ENCODE data around the gene PDE10A.

The PDE10A gene

DNA sequence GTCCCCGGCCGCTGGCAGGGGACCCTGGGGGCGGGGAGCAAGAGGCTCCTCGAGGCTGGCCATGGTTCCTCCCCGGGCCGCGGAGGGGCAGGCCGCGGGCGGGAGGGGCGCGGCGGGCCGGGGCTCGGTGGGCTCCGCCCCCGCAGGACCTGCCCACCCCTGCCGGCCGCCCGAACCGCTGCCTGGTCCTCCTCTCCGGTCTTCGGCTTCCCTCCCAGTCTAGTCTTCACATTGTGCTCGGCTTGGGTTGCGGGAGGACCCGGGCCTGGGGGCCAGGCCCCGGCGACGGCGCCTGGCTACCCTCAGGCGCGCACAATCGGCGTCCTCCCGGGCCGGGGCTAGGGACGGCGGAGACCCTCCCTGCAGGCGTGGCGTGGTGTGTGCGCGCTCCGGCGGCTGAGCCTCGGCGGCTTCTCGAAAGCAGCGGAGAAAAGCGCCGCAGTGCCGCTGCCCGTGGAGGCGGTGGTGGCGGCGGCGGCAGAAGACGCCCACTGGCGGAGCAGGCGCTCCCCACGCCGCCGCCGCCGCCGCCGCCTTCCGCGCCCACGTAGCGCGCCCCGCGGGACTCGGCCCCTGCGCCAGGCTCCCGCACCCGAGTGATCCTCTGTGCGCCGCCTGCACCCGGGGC lies at the start of gene PDE10A:
PDE10A (minus strand) TSS at position 493 of the 628 bp plus-strand sequence; CDS start at position 63, 430 bp downstream.
- DNase-seq (ENCODE audit: low read depth), result no peak

DNA sequence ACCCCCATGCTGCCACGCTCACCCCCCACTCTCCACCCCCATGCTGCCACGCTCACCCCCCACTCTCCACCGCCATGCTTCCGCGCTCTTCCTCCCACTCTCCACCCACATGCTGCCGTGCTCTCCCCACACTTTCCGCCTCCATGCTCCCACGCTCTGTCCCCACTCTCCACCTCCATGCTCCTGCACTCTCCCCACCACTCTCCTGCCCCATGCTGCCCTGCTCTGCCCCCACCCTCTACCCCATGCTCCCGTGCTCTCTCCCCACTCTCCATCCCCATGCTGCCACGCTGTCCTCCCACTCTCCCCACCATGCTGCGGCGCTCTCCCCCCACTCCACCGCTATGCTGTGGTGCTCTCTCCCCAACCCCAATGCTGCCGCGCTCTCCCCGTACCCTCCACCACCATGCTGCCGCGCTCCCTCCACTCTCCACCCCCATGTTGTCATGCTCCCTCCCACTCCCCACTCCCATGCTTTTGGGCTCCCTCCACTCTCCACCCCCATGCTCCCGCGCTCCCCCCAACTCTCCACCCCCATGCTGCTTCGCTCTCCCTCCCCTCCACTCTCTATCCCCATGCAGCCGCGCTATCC lies 46.0 kb upstream of the PDE10A start:
- DNase-seq (ENCODE audit: low read depth), result no peak

DNA sequence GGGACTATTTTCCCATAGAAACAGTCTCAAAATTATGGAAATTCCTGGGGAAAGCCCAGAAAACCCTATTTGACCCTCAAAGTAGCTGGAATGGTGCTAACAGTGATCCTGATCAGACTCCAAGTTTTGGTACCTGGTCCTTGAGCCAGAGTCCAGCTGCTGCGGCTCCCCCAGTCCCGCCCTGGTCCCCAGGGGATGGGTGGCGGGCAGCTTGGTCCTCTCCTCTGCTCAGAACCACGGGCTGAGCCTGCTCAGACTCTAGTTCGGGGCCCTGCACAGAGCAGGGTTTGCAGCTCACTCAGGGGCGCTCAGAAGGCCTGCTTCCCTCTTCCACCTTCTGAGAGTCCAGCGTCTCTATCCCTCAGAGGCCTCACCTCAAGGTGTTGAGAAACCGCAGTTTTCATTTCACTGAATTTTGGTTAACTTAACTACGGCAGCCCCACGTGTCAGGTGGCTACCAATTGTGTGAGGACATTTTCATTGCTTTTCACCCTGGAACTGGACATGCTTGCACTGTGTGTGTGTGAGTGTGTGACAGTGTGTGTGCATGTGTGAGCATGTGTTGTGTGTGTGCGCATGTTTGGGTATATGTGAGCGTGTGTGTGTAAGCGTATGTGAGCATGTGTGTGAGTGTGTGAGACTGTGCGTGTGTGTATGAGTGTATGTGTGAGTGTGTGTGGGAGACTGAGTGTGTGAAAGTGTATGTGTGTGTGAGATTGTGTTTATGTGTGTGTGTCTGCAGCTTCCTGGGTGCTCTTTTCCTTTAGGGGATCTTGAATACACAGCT lies 44.2 kb upstream of the PDE10A start:
- no peak for DNase-seq (ENCODE audit: low read depth)

DNA sequence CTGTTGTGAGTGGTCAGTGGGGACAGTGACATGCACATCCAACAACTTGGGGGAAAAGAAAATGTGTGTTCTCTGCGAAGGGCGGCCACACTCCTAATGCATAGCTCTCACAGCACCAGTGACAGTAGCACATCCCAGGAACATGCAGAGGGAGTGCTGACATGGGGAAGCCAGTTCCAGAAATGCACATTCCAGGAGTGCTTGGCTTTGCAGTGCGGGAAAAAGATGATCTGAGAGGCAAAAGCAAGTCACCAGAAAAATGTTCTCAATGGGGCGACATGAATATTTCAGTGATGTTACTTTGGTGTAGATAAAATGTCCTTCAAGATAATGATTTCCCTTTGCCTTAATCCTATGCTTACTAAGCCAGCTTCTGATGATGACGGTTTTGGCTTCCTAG lies 42.9 kb upstream of the PDE10A start:
- DNase-seq (ENCODE audit: low read depth), result no peak

DNA sequence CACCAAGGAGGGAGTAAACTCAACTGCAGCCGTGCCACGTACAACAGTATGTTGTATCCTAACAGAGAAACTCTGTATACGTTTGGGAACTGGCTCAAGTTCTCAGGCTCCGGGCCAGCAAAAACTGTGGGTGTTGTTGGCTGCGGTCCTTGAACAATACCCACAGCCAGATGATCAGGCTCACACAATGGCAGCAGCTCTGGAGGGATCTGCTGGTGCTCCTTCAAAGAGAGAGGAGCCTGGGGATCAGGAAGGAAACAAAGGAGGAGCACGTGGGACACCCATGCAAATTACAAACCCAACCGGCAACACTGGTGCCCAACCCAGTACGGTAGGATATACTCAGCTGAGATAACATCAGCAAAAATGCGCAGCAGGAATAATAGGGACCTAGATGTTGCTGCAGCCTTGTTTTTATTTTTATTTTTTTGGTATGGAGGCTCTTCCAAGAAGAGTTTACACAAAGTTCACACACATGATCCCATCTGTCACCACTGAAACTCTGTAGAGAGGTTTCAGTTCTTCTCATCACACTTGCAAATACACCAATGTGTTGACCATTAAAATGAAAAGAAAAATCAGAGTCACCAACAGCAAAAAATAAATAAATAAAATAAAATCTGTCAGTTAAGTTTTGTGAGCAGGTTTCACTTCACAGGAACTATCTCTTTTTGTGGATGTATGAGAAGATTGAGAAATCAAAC lies 41.2 kb upstream of the PDE10A start:
- DNase-seq (ENCODE audit: low read depth), result no peak

DNA sequence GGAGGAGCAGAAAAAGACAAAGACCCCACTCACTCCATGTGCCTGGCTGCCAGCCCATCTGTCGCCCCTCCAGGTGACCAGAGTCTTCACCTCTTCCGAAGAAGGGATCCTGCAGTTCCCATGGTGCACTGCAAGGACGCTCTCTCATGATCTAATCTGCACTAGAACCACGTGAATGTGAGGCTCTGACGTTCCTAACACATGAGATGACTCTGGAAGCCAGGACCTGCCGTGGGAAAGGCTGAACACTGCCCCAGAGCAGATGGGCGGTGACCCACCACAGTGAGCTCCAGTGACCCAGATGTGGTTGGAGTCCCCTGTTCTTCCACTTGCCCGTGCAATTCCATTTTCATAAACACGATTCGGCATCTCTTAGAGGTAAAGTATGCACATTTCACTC lies 39.6 kb upstream of the PDE10A start:
- DNase-seq (ENCODE audit: low read depth), result no peak

DNA sequence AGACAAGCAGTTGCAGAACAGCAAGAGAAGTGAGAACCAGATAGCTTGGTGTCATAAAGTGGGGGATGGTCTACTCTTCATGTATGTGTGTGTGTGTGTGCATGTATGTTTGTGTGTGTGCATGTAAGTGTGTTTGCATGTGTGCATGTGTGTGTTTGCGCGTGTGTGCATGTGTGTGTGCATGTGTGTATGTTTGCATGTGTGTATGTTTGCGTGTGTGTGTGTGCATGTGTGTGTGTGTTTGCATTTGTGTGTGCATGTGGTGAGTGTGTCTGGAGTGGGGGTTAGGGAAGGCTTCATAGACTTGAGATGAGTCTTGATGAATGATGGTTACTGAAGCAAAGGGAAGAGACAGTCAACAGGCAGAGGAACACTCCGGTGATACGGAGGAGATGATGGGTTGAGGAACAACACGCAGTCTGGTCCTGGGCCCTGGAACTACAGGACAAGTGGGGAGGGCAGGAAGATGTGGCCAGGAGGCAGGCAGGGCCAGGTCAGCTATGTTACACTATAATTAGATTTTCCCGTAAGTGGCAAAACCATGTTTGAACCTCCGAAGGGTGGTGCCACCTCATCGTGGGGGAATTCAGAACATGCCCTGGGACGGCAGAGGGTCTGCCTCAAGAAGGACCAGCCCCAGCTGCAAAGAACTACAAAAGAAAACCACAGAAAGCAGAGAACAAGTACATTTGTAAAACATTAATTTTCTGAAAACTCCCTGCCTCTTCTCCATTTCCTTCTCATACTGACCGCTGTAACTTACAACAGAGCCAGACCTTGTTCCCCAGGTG lies 38.7 kb upstream of the PDE10A start:
- DNase-seq (ENCODE audit: low read depth), result no peak

DNA sequence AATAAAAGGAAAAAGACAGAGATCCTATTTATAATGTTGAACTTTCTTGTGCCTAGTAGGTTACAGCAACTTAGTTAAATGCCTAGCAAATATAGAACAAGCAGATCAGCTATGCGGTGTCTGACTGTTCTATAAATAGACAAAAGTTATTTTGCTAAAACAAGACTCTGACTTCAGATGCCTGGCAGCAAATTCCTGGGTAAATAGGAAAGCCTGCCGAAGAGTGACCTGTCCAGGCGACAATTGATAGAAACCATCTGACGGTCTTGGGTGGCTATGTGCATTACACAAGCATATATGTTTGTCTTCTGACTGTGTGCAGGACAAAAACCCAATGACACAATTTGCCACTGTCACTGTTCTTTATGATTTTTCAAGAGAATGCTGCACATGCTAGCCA lies 38.0 kb upstream of the PDE10A start:
- DNase-seq (ENCODE audit: low read depth), result no peak

DNA sequence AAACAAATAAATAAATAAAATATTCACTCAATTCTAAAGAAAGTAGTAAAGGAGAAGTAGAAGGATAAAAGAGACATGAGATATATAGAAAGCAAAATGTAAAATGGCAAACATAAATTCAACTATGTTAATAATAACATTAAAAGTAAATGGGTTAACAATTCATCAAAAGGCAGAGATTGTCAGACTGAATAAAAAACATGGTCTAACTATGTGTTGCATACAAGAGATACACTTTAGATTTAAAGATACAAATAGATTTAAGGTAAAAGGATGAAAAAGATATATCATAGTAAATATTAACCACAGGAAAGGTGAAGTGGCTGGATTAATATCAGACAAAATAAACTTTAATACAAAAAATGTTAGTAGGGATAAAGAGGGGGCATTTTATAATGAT lies 35.8 kb upstream of the PDE10A start:
- DNase-seq (ENCODE audit: low read depth), result no peak

DNA sequence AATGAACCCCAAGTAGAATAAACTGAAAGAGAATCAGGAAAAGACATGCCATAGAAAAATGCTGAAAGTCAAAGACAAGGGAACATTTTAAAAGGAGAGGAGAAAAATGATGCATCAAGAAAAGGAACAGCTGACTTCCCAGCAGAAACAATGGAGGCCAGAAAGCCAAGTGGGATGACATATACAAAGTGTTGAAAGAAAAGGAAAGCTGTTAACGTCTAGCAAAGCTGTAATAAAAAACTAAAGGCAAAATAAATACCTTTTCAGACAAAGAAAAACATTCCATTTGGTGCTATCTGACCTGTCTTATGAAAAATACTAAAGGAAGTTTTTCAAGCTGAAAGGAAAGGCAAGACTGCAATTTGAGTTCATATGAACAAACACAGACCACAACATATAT lies 34.1 kb upstream of the PDE10A start:
- no peak for DNase-seq (ENCODE audit: low read depth)

DNA sequence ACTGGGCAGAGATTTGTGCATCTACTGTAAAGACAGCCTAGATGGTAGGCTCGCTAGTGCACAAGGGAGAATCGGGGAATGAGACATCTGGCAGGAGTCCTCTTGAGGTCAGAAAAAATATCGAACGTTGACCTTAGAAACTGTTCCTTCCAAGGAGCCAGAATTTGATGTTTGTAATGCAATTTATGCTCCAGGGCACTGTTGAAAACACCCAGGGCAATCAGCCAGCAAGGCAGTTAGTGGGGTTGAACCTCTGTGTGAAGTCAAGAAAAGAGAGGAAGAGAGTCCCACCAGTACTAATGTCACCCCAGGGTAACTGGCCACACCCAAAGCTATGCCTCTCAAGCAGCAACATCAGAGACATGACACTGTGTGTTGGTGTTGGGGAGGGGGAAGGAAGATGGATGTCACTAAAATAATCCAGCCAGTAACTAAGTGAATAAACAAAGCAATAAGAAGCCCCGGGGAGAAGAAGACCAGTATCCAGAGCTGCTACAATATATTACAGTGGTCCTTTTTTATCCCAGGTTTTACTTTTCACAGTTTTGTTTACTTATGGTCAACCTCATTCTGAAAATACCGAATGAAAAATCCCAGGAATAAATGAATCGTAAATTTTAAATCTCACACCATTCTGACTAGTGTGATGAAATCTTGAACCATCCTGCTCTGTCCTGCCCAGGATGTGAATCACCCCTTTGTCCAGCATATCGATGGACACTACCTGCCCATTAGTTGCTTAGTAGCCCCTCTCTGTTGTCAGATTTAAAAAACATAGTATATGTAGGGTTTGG lies 32.9 kb upstream of the PDE10A start:
- DNase-seq (ENCODE audit: low read depth), result no peak

DNA sequence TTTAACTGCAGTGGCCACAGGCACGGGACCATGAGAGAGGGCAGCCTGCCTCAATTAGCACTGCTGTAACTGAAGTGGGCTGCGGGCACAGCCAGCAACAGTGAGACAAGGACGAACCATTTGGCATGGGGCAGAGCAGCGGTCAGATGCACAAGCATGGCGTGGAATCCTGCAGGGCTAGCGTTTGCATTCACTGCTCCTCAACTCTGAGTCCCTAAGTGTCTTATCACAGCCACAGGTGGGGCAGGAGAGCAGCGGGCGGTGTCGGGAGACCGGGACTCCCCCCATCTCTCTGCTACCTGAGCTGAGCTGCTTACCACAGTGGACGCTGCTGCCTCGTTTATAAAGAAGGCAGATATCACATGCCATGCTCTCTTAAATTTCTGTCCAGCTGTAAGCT lies 31.3 kb upstream of the PDE10A start:
- no peak for DNase-seq (ENCODE audit: low read depth)

DNA sequence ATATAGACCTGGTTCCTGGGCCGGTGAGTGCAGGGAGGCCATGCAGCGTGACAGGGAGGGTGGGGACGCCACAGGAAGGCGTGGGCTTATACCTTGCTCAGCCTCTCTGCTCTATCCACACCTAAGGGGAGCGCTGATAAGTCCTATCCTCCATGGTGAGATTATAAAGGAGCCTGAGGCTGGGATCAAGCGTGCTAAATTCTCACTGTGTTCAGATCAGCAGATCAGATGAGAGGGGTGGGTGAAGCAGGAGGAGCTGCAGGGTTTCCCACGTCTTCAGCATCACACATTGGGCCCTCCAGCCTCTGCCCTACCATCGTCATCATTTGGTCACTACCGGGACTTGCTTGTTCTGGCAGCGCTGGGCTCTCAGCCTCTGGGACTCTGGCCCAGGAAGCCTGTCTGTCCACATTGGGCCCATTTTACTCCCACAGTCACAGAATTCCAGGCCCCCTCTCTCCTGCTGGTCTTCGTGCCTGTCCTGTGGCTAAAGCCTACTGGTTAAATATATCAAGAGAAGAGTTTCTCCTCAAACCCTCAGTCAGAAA lies 29.1 kb upstream of the PDE10A start:
- DNase-seq (ENCODE audit: low read depth), result no peak

DNA sequence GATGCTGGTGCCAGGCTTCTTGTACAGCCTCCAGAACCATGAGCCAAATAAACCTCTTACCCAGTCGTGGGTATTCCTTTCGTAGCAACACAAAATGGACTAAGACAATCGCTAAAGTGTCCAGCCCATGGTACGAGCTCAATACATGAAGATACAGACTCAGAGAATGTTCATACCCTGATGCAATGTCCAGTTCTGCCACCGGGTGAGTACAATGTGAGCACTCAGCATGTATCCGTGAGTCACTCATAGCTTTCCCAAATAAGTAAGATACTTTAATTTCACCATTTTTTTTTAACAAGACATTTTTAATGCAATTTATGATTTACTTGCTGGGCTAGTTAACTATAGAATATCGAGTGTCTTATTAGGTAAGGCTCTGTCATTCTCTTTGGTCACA lies 26.7 kb upstream of the PDE10A start:
- DNase-seq (ENCODE audit: low read depth), result no peak

DNA sequence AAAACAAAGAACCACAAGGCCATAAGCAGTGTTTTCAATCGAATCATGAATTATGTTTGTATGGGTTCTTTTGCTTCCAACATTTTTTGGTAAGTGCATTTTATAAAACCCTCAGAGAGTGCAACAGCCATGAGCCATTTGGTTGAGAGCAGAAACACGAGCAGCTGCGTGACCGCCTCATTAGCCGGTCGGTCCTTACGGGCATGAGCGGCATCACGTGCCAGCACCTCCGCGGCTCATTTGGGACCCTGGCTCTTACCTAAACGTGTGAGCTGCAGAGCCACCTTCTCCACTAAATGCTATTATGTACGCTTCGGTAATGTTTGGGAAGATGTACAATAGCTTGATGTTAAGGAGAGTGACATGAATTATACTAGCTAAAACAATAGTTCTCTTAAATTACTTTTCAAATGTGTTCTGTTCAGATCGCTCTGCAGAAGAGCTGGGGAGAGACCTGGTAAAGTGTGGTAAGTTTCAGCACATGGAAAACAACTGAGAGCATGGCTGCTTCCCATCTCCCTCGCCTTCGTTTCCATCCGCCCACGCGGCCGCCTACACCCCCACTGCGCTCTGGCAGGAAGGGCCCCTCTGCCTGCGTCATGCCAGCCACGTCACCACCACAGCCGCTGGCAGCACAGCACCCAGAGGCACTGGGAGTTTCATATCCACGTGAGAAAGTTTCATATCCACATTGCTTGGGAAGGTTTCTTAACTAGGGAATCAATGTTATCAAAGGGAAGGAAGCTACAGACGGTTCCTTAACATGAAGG lies 23.7 kb upstream of the PDE10A start:
- no peak for DNase-seq (ENCODE audit: low read depth)

DNA sequence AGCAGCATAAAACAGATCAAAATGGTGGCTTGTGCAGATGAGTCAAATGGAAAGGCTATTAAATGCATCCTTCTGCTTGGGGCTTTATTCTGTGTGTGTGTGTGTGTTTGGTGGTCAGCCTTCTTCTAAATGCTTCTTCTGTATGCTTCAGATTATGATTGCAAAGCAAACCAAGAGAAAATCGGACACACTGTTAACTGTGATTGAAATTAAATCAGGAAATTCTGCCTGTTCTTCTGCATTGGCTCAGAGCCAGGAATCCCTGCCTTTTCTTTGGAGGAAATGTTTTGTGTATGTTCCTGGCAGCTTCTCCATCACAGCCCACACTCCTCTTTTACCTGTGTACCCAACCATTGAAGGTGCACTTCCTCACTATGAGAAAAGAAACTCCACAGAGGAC lies 22.3 kb upstream of the PDE10A start:
- DNase-seq (ENCODE audit: low read depth), result no peak

DNA sequence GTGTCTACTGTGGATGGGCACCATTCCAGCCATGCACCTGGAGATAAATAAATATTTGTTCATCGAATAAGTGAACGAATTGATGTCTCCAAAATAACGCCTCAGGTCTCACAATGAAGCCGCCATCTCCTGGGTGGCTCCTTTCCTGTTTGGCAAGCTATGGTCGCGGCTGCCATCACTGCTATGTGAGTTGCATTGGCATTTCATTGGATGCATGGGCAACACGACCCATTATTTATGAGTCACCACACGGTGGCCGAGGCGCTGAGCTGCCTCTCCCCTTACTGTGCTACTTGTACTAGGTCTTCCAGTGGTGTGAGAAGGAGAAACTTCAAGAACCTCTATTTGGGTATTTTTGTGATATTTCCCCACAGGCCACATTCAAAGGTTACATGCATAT lies 21.3 kb upstream of the PDE10A start:
- no peak for DNase-seq (ENCODE audit: low read depth)

DNA sequence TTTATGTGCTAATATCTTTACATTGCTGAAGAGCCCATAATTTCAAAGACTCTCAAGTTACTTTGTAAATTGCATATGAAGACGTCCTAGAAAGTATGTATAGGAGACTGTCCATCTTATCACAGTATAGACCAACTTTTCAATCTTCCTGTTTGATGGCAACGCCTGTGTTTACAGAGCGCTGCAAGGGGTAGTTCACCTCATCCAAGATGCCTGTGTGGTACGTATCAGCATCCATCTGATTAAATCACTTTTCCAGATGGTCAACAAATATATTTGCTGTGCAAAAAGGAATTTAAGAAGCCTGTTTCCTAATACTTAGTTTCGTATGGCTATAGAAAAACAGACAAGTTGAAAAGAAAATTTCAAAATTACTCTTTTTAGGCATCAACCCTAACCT lies 17.9 kb upstream of the PDE10A start:
- DNase-seq (ENCODE audit: low read depth), result no peak

DNA sequence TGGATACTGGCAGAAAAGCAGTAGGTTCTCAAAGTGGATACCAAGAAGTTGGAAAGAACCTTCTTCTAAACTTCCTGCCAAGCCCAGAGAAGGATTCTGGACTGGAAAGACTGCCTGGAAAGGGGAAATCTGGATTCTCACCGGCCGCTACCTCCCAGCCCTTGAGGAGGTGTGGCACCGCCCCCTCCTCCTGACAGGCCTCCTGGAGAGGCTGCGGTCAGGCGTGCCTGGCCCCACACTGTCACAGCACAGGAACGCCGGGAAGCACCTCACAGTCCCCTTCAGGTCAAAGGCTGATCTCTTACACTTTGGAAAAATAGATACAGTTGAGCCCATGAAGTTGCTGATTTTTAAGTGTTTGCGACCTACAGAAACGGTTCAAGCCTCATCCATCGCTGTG lies 16.3 kb upstream of the PDE10A start:
- no peak for DNase-seq (ENCODE audit: low read depth)

DNA sequence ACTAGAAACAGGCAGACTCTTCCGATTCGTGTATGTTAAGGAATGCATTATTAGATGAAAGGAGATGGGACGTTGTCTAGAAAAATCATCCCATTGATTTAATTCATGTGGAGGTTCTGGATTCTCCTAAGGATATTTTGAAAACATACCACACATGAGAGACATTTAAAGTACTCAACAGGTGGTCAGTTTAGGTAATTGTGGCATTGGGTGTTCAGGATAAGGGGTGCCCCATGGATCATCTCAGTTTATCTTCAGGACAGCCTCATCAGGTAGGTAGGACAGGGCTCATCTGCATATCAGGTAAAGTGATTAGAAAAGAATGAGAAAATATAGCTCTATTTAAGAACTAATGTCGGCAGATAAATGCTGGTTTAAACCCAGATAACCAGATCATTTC lies 15.9 kb upstream of the PDE10A start:
- DNase-seq (ENCODE audit: low read depth), result no peak

Measured in GM04503 (cell line).